IMR-90 (cell line): ENCODE measurements around the gene ENO4. TPM values are rescaled to one million over a fixed set of nuclear protein-coding genes. Genes with fewer than 3 reads are reported as not detected.

Source experiments
- ATAC-seq: fragments of 200-7000 bp; cut with Tn5 transposase; 2 replicates; pipeline ENCODE4 v1.9.1; 2020; ENCODE audit warnings: low read depth, mild to moderate bottlenecking, moderate library complexity
- BruUV-seq: library from RNA; stranded (reverse); fragments of 400-500 nt; replicated peaks from 2 replicates; lab custom pipeline; 2021; lab: Mats Ljungman, UMichigan
- CTCF ChIA-PET: fragments of 300-600 bp; formaldehyde crosslinking; extraction: SDS; loops from one replicate; lab custom pipeline; 2021; ENCODE audit warnings: antibody characterized with exemption; lab: Yijun Ruan, JAX
- POLR2A ChIA-PET: fragments of 300-600 bp; sonication (Branson Sonifier 250); formaldehyde crosslinking; loops from one replicate; lab custom pipeline; 2022; ENCODE audit warnings: antibody characterized with exemption; ENCODE audit not compliant: unreplicated experiment; lab: Charles Lee
- DNase-seq: peaks from one replicate; pipeline ENCODE4 v3.0.0; 2013
- H2AFZ ChIP-seq: replicated peaks from 2 replicates; pipeline ENCODE3; 2013; ENCODE audit warnings: low read length, mild to moderate bottlenecking; ENCODE audit not compliant: poor library complexity
- H2AK5ac ChIP-seq: 2 replicates; pipeline ENCODE4 v1.6.1; 2013; ENCODE audit warnings: low read depth, low read length, inconsistent platforms
- H2AK9ac ChIP-seq: replicated peaks from 2 replicates; pipeline ENCODE3; 2013; ENCODE audit warnings: mild to moderate bottlenecking, low read depth, low read length, moderate library complexity; ENCODE audit not compliant: poor library complexity
- H2BK120ac ChIP-seq: 2 replicates; pipeline ENCODE4 v1.6.1; 2013; ENCODE audit warnings: low read depth, low read length, inconsistent platforms
- H2BK15ac ChIP-seq: 3 replicates; pipeline ENCODE4 v1.6.1; 2013; ENCODE audit warnings: low read depth, low read length, inconsistent platforms
- H2BK20ac ChIP-seq: 2 replicates; pipeline ENCODE4 v1.6.1; 2013; ENCODE audit warnings: low read depth, mild to moderate bottlenecking, inconsistent platforms, low read length, moderate library complexity
- H2BK5ac ChIP-seq: 2 replicates; pipeline ENCODE4 v1.6.1; 2013; ENCODE audit warnings: mild to moderate bottlenecking, low read depth, low read length, inconsistent platforms; ENCODE audit not compliant: poor library complexity, severe bottlenecking
- H3K14ac ChIP-seq: replicated peaks from 2 replicates; pipeline ENCODE4 v1.6.1; 2013; ENCODE audit warnings: low read depth, low read length, inconsistent platforms
- H3K18ac ChIP-seq: 2 replicates; pipeline ENCODE4 v1.6.1; 2013; ENCODE audit warnings: low read depth, low read length, control low read depth
- H3K23ac ChIP-seq: 2 replicates; pipeline ENCODE4 v1.6.1; 2013; ENCODE audit warnings: low read depth, low read length, inconsistent platforms
- H3K27ac ChIP-seq: 2 replicates; pipeline ENCODE4 v1.5.1; 2013; ENCODE audit warnings: mild to moderate bottlenecking, control low read depth, low read length; ENCODE audit not compliant: insufficient read depth
- H3K27me3 ChIP-seq: 2 replicates; pipeline ENCODE4 v1.6.1; 2013; ENCODE audit warnings: low read length; ENCODE audit not compliant: control insufficient read depth, insufficient read depth
- H3K36me3 ChIP-seq: 2 replicates; pipeline ENCODE4 v1.6.1; 2013; ENCODE audit warnings: low read length, mixed read lengths; ENCODE audit not compliant: control insufficient read depth, insufficient read depth
- H3K4ac ChIP-seq: 2 replicates; pipeline ENCODE4 v1.6.1; 2013; ENCODE audit warnings: low read depth, low read length, inconsistent platforms
- H3K4me1 ChIP-seq: 2 replicates; pipeline ENCODE4 v1.6.1; 2013; ENCODE audit warnings: low read length, mixed read lengths; ENCODE audit not compliant: control insufficient read depth, insufficient read depth
- H3K4me2 ChIP-seq: 2 replicates; pipeline ENCODE4 v1.6.1; 2013; ENCODE audit warnings: low read depth, mild to moderate bottlenecking, control low read depth, low read length, moderate library complexity
- H3K4me3 ChIP-seq: 2 replicates; pipeline ENCODE4 v1.5.1; 2013; ENCODE audit warnings: low read depth, mild to moderate bottlenecking, control low read depth, low read length, moderate library complexity; ENCODE audit not compliant: insufficient read depth
- H3K56ac ChIP-seq: 2 replicates; pipeline ENCODE4 v1.6.1; 2013; ENCODE audit warnings: low read length, inconsistent platforms; ENCODE audit not compliant: insufficient read depth; ENCODE audit errors: extremely low read depth
- H3K79me1 ChIP-seq, 2 experiments: 2 replicates each; pipeline ENCODE4 v1.6.1; 2013; ENCODE audit warnings: low read length in 2 of 2, inconsistent platforms in 1 of 2, low read depth in 1 of 2
- H3K9ac ChIP-seq: 2 replicates; pipeline ENCODE4 v1.6.1; 2013; ENCODE audit warnings: low read depth, low read length, control low read depth
- H3K9me1 ChIP-seq: 2 replicates; pipeline ENCODE4 v1.6.1; 2013; ENCODE audit warnings: low read length, inconsistent platforms; ENCODE audit not compliant: insufficient read depth
- H3K9me3 ChIP-seq: 2 replicates; pipeline ENCODE4 v1.6.1; 2013; ENCODE audit warnings: low read length; ENCODE audit not compliant: control insufficient read depth, insufficient read depth
- H4K20me1 ChIP-seq: 2 replicates; pipeline ENCODE4 v1.6.1; 2013; ENCODE audit warnings: low read length, inconsistent platforms; ENCODE audit not compliant: insufficient read depth
- H4K5ac ChIP-seq: 2 replicates; pipeline ENCODE4 v1.6.1; 2013; ENCODE audit warnings: mild to moderate bottlenecking, low read depth, low read length, control low read depth
- H4K8ac ChIP-seq, 2 experiments: 2 replicates each; pipeline ENCODE4 v1.6.1; 2013; ENCODE audit warnings: low read depth in 2 of 2, low read length in 2 of 2, control low read depth in 1 of 2, inconsistent platforms in 1 of 2
- H4K91ac ChIP-seq: 2 replicates; pipeline ENCODE4 v1.6.1; 2013; ENCODE audit warnings: low read depth, low read length, inconsistent platforms; ENCODE audit not compliant: insufficient read depth
- BHLHE40 ChIP-seq: fragments of 150-350 bp; IDR thresholded peaks from 2 replicates; pipeline ENCODE4 v1.6.1; 2016; ENCODE audit warnings: mild to moderate bottlenecking, low read depth, low read length
- CEBPB ChIP-seq: IDR thresholded peaks from 2 replicates; pipeline ENCODE4 v1.6.1; 2012; ENCODE audit warnings: low read depth, low read length, improper control_type of control experiment
- CHD1 ChIP-seq: IDR thresholded peaks from 2 replicates; pipeline ENCODE4 v1.6.1; 2012; ENCODE audit warnings: low read depth, low read length, improper control_type of control experiment
- CTCF ChIP-seq: conservative IDR thresholded peaks from 2 replicates; pipeline ENCODE4 v1.5.1; 2012; ENCODE audit warnings: mild to moderate bottlenecking, low read depth, low read length, improper control_type of control experiment
- ELK1 ChIP-seq: fragments of 150-350 bp; IDR thresholded peaks from 2 replicates; pipeline ENCODE4 v1.6.1; 2016; ENCODE audit warnings: low read depth, mild to moderate bottlenecking, low read length, moderate library complexity, borderline replicate concordance
- FOS ChIP-seq: fragments of 150-350 bp; IDR thresholded peaks from 2 replicates; pipeline ENCODE4 v1.6.1; 2016; ENCODE audit warnings: low read depth, low read length
- MAFK ChIP-seq: IDR thresholded peaks from 2 replicates; pipeline ENCODE4 v1.6.1; 2012; ENCODE audit warnings: low read depth, low read length, improper control_type of control experiment
- MAZ ChIP-seq: IDR thresholded peaks from 2 replicates; pipeline ENCODE4 v1.6.1; 2012; ENCODE audit warnings: low read depth, mild to moderate bottlenecking, low read length, improper control_type of control experiment, moderate library complexity, borderline replicate concordance
- MXI1 ChIP-seq: IDR thresholded peaks from 2 replicates; pipeline ENCODE4 v1.6.1; 2012; ENCODE audit warnings: low read depth, mild to moderate bottlenecking, low read length, moderate library complexity, borderline replicate concordance
- POLR2A ChIP-seq: IDR thresholded peaks from 2 replicates; pipeline ENCODE4 v1.6.1; 2012; ENCODE audit warnings: mild to moderate bottlenecking, low read depth, low read length
- RAD21 ChIP-seq: IDR thresholded peaks from 2 replicates; pipeline ENCODE4 v1.6.1; 2012; ENCODE audit warnings: low read length, improper control_type of control experiment
- RFX5 ChIP-seq: IDR thresholded peaks from 2 replicates; pipeline ENCODE4 v1.8.0; 2012; ENCODE audit warnings: low read depth, mild to moderate bottlenecking, low read length, moderate library complexity
- SMC3 ChIP-seq: fragments of 150-350 bp; IDR thresholded peaks from 2 replicates; pipeline ENCODE4 v1.6.1; 2016; ENCODE audit warnings: low read depth, mild to moderate bottlenecking, antibody characterized with exemption, low read length, moderate library complexity
- USF2 ChIP-seq: fragments of 150-350 bp; IDR thresholded peaks from 2 replicates; pipeline ENCODE4 v1.6.1; 2017; ENCODE audit warnings: mild to moderate bottlenecking, antibody characterized with exemption, low read length, low read depth
- WGBS, 2 experiments: methylation state at CpG; one replicate each; pipeline versions ENCODE4 v1.1.5 to v1.1.7; 2013; ENCODE audit warnings: missing lambda C conversion rate in 2 of 2; ENCODE audit not compliant: insufficient read length in 1 of 2; ENCODE audit errors: extremely low coverage in 2 of 2; 5-methylcytosine and 5-hydroxymethylcytosine counted together
- dilution Hi-C: fragments of 300-500 bp; cut with HindIII; formaldehyde crosslinking; loops from one replicate; pipeline ENCODE4 v1.14.3; 2018; ENCODE audit warnings: low sequenced_read_pairs; ENCODE audit not compliant: unreplicated experiment
- in situ Hi-C: fragments of 300-500 bp; cut with MboI; formaldehyde crosslinking; loops from 3 replicates; pipeline ENCODE4 v1.14.3; 2019; ENCODE audit warnings: low sequenced_read_pairs, inconsistent platforms, mixed read lengths
- intact Hi-C: fragments of 100-400 bp; cut with micrococcal nuclease; formaldehyde crosslinking; loops from 2 replicates; pipeline ENCODE4 v1.10.0; 2022
- polyA plus RNA-seq, 3 experiments: library from polyadenylated mRNA; depleted of rRNA; stranded (reverse); fragments of >200 nt; gene quantifications; 2 replicates each; pipeline ENCODE4 v1.2.3, GENCODE V29; 2012; ENCODE audit warnings: low replicate concordance in 1 of 3
- total RNA-seq: library from RNA; depleted of rRNA; stranded (reverse); fragments of >200 nt; gene quantifications from 2 replicates; pipeline ENCODE4 v1.2.3, GENCODE V29; 2012

Gene ENO4
- total and polyA plus RNA-seq, 2 of the 4 experiments (the other 2 are of a cell fraction): under 0.01 to 0.05 TPM

GRCh38 chr10:116810120-116810500, 39.2 kb upstream of the ENO4 start (continued):
- TF ChIP-seq RFX5 (no peak), RAD21 (no peak)

- no peak overlapping the region for H3K23ac ChIP-seq
- in situ Hi-C loops: no loop called here
- no peak overlapping the region for H4K5ac ChIP-seq
- H3K4me3 ChIP-seq: no peak overlapping the region
- H4K91ac ChIP-seq: no peak overlapping the region
- H3K18ac ChIP-seq: no peak overlapping the region
- no peak overlapping the region for H3K27ac ChIP-seq
- no peaks in the 10 kb centered on the region for H4K20me1 ChIP-seq
- H2AFZ ChIP-seq: no peak overlapping the region
- intact Hi-C loops: no loop called here
- no peaks in the 10 kb centered on the region for H3K9me1 ChIP-seq
- no peak overlapping the region for H3K56ac ChIP-seq
- no peaks in the 10 kb centered on the region for H3K9me3 ChIP-seq
- ChIA-PET POLR2A (no interaction called here), CTCF (no interaction called here)
- H3K9ac ChIP-seq: no peak overlapping the region
- WGBS, 2 experiments: no CpG with 5 or more reads among the region's 2 CpGs
- H2BK15ac ChIP-seq: no peak overlapping the region
- no peak overlapping the region for H2BK5ac ChIP-seq
- no peak overlapping the region for H3K14ac ChIP-seq
- no peak overlapping the region for H2BK20ac ChIP-seq
- H2AK9ac ChIP-seq: no peak overlapping the region
- DNase-seq: no peak
- peaks cover 34% of the 10 kb centered on the region for H3K27me3 ChIP-seq
- H4K8ac ChIP-seq: no peak overlapping the region
- no peak overlapping the region for H2AK5ac ChIP-seq
- H3K4me1 ChIP-seq: no peaks in the 10 kb centered on the region
- H3K36me3 ChIP-seq: no peaks in the 10 kb centered on the region
- H3K4me2 ChIP-seq: no peak overlapping the region
- H3K4ac ChIP-seq: no peak overlapping the region
- ATAC-seq: no peak
- no peak overlapping the region for H2BK120ac ChIP-seq
- no TSS peak for BruUV-seq
- TF ChIP-seq RAD21 (no peak), BHLHE40 (no peak), CEBPB (no peak), CHD1 (no peak), FOS (no peak), CTCF (no peak), MAFK (no peak), MAZ (no peak), USF2 (no peak), SMC3 (no peak), POLR2A (no peak), ELK1 (no peak), MXI1 (no peak)
- no peaks in the 10 kb centered on the region for H3K79me1 ChIP-seq
- dilution Hi-C loops: no loop called here
Measured at GRCh38 chr10:116810895-116811294, 38.4 kb upstream of the ENO4 start.
